DMS79 treated with DMSO at 0.1 percent for 48 hours (cell line): ENCODE results near the gene TPO.
"Not testable (repeated sequence)": the region's sequence is repeated elsewhere in the genome, so short reads cannot be mapped to it uniquely, and the experiment has no call there.

Experiments
- DNase-seq: peaks from one replicate; lab custom pipeline; 2025; lab: John Stamatoyannopoulos, UW

Gene TPO

DNA sequence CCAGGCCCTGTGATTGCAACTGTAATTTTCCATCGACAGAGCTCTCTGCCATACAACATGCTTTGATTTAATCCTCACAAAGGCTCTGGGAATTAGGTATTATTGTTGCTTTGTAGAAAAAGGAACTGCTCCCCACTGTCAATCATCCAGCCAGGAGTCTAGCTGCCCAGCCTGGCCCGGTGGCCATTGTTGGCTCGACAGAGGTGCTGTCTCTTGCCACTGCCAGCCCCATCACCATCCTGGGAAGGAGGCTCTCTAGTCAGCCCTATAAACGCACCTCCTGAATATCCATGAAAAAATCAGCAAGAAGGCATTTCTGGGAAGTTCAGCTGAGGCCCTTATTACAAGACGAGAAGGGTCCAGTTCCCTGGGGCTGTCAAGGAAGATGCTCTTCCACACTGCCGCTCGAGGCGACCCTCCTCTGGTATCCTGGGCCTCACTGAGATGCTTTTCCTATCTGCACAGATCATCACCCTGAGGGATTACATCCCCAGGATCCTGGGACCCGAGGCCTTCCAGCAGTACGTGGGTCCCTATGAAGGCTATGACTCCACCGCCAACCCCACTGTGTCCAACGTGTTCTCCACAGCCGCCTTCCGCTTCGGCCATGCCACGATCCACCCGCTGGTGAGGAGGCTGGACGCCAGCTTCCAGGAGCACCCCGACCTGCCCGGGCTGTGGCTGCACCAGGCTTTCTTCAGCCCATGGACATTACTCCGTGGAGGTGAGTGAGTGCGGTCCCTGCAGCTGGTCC lies 71.0 kb downstream of the TPO start:
- DNase-seq = no peak

DNA sequence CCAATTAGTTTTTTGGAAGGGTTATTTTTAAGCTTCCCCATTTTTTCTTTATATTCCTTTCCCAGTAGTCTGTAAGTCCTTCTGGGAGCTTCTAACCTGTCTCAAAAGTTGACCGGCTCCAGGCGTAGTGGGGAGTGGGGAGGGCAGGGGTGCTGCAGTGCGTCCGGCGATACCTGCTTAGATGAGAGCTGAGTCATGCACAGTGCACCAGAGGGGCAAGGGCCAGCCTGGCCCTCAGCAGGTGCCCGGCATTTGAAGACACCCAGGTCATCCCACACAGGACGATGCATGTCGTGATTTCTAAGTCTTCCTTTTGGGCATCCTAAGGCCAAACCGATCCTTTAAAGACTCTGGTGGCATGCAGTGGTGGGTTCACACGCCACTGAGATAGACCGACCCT lies 73.4 kb downstream of the TPO start:
- DNase-seq = no peak

DNA sequence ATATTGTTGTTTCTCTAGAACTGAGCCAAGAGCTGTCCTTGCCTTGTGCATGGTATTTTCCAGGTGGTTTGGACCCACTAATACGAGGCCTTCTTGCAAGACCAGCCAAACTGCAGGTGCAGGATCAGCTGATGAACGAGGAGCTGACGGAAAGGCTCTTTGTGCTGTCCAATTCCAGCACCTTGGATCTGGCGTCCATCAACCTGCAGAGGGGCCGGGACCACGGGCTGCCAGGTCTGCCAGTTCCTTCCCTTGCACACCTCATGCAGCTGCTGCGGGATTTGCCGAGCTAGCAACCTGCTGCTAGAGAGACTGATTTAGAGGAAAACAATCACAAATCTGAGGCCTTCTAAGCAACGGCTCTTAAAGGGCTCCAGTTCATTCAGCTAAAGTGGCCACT lies 74.5 kb downstream of the TPO start:
- DNase-seq = peak; percentile 27

DNA sequence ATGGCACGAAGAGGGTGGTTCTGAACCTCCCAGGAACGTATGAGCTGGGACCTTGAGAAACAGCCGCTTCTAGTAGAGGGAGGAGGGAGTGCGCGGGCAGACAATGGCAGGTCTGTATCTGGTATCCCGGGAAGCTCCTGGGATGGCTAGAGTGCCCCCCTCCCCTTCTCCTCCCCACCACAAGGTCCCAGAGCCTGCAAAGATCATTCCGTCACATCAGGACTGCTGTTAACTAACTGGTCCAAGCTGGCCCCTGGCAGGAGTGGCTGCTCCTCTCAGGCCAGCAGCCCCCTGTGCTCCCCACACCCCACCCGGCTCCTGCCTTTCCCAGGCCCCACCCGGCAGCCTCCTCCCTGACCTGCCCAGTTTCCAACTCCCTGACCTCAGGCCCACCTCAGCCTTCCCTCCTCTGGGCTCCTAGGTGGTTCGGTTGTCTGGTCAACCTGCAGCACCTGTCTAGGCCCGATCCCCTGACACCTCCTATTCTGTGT lies 75.0 kb downstream of the TPO start:
- DNase-seq = no peak

DNA sequence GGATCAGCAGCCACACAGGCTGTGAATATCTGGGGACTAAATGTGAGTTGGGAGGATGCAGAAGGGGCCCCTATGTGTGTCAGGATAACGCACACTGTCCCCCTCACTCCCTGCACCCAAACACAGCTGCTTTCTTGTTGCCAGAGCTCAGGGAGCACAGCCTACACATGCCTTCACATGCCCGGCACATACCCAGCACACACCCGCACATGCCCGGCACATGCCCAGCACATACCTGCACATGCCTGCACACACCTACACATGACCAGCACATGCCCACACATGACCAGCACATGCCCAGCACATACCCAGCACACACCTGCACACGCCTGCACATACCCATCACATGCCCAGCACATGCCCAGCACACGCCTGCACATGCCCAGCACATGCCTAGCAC lies 75.6 kb downstream of the TPO start:
- no peak for DNase-seq

DNA sequence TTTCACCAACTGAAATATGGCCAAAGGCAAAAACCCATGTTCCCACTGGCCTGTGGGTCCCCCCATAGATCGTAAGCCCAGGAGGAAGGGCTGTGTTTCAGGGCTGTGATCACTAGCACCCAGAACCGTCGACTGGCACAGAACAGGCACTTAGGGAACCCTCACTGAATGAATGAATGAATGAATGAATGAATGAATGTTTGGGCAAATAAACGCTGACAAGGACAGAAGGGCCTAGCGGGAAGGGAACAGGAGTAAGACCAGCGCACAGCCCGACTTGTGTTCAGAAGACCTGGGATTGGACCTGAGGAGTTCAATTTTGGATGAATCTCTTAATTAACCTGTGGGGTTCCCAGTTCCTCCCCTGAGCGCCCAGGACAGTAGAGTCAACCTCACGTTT lies 76.2 kb downstream of the TPO start:
- DNase-seq = no peak

DNA sequence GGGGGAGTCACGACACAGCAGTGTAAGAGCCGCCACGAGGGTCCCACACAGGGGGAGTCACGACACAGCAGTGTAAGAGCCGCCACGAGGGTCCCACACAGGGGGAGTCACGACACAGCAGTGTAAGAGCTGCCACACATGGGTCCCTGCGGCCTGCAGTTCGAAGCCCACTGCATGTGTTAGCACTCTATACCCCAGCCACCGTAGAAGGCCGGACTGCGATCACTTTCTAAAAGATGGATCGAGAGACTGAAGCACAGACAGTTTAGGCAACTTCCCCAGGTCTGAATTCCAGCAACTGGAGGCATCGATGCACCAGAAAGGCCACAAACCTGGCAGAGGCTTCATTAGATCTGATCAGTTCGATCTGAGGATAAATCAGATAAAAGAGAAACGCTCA lies 77.1 kb downstream of the TPO start:
- not testable (repeated sequence) for DNase-seq

DNA sequence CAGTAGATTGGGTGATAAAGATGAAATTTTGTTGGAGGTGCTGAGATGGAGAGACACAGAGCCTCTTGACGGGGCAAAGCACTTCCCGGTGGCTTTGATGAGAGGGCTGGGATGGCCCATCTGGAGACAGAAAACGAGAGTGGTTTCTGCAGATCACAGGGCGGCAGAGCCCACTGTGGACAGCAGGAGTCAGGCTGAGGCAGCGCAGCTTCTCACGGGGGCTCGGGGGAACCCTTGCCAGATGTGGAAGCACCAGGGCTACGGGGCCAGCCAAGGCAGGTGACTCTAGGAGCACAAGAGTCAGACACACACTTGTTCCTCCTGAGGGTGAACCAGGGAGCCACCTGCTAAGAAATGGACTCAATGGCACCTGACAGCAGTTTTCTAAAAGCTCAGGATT lies 78.5 kb downstream of the TPO start:
- DNase-seq = no peak

DNA sequence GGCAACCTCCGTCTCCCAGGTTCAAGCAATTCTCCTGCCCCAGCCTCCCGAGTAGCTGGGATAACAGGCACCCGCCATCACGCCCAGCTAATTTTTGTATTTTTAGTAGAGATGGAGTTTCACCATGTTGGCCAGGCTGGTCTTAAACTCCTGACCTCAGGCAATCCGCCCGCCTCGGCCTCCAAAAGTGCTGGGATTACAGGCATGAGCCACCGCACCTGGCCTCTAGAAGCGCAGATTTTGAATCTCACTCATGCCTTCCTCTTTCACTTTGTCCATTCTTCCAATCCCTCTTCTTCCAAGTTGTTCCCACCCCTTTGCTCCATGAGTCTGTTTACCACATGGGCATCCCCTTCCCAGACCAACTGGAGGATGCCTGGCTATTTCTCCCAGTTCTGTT lies 79.0 kb downstream of the TPO start:
- DNase-seq = not testable (repeated sequence)

DNA sequence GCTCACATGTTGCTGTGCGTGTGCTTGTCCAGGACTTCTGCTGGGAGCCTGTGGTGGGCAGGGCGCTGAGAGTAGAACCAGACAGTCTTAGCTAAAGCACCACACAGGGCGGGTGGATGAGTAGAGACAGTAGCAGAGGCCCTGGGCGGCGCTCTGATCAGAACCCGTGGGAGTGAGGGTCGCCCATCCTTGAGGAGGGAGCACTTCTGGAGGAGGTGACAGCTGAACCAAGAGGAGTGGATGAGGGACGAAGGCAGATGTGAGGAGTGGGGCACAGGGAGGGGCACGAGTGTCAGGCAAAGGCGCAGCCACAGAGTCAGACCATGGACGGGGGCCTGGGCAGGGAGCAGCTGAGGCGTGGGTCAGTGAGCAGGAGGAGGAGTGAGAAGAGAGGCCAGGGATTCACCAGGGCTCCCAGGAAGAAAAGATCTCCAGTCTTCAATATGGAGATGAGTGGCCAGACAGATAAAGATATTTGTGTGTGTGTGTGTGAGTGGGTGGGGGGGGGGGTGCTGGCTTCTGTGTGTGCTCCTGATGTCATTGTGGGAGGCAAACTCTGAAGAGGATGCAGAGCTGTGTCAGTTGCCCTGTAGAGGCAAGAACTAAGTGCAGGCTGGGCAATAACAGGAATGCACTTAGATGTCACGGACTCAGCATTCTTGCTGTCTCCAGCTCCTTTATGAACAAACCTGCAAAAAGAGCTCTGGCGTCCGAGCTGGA lies 79.6 kb downstream of the TPO start:
- no peak for DNase-seq

DNA sequence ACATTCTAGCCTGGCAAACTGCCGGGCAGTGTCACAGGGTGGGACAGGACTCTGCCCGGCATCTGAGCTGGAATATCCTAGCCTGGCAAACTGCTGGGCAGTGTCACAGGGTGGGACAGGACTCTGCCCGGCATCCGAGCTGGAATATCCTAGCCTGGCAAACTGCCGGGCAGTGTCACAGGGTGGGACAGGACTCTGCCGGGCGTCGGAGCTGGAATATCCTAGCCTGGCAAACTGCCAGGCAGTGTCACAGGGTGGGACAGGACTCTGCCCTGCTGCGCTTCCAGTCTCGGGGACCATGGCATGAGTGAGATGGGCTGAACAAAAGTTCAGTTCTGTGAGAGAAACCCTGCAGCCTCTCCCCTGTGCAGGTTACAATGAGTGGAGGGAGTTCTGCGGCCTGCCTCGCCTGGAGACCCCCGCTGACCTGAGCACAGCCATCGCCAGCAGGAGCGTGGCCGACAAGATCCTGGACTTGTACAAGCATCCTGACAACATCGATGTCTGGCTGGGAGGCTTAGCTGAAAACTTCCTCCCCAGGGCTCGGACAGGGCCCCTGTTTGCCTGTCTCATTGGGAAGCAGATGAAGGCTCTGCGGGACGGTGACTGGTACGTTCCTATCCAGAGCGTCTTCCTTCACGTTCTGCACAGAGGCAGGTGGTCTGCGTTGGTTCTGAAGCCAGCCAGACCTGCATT lies 80.3 kb downstream of the TPO start:
- no peak for DNase-seq

DNA sequence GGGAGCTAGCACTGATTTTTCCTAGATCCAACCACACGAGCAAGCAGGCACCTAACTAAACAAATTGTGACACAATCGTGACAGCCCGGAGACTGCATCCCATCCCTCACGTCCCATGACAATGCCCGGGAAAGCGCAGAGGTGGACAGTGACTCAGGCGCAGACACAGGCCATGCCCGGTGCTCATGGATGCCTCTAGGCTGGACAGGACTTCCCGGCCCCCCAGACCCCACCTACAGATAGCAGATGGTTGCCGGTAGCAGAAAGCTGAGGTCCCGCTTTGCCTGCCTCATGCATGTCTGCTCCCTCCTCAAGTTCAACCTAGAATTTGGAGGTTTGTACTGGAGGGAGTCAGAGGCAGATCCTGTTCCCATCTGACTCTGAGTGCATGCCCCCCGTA lies 81.0 kb downstream of the TPO start:
- no peak for DNase-seq

DNA sequence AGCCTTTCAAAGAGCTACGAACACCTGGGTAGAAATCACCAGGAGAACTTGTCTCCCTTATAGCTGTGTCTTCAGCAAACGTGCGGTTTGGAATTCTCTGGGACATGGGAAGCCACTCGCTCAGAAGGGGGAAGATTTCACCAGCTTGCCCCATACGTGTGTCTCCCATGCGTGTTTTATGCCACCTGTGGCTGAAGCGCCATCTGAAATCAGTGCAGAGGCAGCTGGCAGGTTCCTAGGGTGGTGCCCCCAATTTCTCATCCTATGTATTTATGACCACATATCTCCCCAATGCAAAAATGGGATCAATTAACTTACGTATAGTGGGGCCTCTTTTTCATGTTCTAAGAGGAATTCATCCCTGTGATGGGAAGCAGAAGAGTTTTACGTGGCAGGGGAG lies 81.6 kb downstream of the TPO start:
- DNase-seq = no peak

DNA sequence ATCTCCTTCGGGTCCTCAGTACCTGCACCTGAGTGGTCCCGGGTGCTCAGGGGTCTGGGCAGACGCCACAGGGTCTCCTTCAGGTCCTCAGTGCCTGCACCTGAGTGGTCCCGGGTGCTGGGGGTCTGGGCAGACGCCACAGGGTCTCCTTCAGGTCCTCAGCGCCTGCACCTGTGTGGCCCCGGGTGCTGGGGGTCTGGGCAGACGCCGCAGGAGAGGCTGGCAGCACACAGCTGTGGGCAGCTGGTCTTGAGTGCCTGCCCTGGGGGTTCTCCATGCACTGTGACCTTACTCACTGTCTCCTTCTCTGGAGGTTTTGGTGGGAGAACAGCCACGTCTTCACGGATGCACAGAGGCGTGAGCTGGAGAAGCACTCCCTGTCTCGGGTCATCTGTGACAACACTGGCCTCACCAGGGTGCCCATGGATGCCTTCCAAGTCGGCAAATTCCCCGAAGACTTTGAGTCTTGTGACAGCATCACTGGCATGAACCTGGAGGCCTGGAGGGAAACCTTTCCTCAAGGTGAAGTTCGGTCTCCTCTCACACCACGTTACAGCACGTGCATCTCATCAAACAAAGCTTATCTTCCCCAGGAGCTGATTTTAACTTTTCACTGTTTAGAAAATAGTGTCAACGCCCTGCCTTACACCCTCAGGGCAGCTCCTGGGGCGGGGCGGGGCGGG lies 82.6 kb downstream of the TPO start:
- DNase-seq = no peak

DNA sequence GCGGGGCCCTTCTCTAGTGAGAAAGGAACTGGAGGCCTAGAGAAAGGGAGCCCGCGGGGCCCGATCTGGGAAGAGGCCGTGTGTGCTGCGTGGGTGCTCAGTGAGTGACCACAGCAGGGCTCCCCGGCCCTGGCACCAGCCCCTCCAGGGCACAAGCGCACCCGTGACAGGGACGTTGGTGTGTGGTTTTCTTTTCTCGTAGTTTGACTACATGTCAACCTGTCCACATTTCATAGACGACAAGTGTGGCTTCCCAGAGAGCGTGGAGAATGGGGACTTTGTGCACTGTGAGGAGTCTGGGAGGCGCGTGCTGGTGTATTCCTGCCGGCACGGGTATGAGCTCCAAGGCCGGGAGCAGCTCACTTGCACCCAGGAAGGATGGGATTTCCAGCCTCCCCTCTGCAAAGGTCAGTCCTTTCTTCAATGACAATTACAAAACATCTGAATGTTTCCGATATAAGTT lies 83.1 kb downstream of the TPO start:
- DNase-seq = no peak

DNA sequence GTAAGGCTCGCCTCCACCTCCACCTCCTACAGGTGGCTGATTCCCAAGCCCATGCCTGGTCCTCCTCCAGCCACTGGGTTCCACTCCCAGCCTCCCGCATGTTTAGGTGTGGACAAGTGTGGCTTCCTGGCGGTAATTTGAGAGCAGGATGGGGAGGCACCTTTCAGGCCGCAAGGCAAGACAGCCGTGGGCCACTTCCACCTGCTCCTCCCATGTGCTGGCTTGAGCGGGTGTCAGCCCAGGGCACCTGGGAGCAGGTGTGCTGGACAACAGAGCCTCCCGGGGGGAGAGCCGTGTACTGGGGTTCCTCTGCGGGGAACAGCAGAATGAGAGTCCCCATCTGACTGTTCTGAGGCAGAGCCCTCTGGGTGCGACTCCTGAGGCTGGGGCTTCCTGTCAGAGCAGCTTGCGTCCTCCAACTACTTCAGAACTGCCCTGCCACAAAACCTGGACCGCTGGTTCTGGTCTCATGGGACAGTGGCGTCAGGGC lies 83.9 kb downstream of the TPO start:
- DNase-seq = no peak

DNA sequence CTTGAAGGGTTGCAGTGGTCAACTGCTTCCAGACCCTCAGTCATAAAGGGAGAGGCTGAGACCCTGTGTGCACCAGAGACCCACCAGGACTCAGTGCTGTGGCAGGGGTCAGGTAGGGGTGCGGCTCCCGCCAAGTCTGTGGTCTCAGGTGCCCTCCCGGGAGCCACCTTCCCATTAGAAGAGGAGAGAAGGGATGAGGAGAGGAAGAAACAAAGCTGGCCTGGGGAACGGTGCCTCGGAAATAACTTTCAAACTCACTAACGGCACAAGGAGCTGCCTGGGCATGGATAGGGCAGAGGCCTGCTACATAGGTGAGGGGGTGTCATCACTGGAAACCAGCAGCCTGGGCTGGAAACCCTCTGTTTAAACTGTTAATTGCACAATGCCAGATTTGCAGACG lies 84.9 kb downstream of the TPO start:
- DNase-seq = no peak

DNA sequence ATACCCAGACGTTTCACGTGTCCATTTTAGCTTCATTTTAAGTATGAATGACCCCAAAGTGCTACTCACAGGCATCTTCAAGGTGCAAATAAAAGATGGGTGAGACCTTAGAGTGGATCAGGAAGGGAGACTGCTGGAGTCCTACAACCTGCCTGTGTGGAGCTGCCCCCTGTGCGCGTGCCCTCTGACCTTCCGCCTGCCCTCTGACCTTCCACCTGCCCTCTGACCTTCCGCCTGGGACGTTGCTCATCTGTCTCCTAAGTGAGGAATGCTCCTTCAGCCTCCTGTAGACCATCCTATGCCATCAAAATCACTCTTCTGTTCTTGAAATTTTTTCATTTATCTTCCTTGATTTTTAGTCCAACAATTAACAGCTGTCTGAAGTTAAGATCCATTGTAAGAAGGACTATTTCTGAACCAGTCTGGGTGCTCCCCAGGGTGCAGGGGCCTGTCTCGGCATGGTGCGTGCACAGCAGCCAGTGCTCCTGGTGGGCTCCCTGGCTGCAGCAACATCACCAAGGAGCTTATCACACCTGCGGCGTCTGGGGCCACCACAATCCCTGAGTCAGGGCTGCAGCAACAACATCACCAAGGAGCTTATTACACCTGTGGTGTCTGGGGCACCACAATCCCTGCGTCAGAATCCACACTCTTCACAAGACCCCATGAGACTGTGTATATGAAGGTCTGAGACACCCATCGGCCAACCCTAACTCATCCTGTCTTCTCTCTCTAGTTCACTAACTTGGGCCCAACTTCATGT lies 86.0 kb downstream of the TPO start:
- no peak for DNase-seq

DNA sequence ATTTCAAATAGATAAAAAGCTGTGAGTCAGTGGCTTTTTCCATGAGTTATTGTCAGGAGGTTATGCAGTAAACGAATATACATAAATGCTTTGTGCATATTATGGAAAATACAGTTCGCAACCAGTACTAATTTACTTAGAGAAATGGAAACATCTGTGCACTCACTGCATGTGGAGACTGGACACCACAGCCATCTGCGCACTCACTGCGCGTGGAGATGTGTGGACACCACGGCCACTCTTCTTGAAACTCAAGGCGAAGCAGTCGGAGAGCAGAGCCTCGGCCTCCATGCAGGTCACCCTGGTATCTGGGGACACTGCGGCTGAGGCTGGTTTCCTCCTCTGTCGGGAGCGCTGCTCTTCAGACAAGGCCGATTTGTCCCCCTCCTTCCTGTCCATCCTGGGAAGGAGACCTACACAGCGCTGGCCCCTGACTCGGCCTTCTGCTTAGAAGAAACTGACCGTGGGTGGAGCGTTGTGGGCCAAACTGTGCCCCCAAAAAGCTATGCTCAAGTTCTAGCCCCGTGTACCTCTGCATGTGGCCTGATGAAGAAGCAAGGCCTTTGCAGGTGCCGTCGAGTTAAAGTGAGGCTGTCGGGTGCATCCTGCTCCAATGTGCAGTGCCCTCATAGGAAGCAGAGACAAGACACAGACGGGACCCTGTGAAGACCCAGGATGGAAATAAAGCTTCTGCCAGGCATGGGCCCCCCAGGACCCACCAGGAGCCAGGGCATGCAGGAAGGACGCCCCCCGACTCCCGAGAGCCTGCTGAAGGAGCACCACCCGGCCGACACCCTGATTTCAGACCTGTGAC lies 88.0 kb downstream of the TPO start:
- no peak for DNase-seq

DNA sequence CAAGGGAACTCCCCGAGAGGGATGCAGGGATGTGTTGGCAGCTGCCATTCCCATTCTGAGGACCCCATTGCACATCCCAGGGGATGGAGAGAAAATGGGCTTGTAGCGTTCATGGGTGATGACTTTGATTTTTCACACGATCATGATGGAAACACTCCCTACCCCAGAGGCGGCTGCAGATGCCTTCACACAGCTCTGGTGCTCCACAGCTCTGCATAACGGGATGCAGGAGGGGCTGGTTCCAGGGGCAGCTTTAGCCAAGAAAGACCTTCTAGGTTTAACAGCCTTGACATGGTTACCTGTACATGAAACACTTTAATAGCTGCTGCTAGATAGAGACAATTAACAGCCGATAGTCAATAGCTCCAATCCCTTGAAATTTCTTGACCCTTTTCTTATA lies 88.7 kb downstream of the TPO start:
- no peak for DNase-seq

DNA sequence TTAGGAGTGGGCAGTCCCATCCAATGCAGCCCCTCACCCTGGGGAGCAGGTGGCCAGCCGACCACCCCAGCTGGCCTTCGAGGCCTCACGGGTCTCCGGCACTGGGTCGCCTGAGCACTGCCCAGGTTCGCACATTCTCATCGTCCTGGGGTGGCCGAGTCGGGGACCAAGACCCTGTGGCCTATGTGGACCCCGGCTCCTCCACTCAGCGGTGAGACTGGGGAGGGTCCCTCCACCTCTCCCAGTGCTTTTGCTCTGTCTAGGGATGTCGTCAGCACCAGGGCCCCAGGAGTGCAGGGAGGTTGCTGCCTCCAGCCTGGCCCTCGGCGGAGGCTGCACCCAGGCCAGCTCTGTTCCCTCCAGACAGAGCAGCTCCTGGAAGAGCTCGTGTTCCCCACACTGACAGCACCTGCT lies 89.6 kb downstream of the TPO start:
- no peak for DNase-seq
